NCI-H128 (cell line): ENCODE data around the gene DDT.
"Not testable (repeated sequence)": the region's sequence is repeated elsewhere in the genome, so short reads cannot be mapped to it uniquely, and the experiment has no call there.

Source experiments
- DNase-seq: peaks from one replicate; lab custom pipeline; 2025; ENCODE audit not compliant: unreplicated experiment; lab: John Stamatoyannopoulos, UW

DDT gene

DNA sequence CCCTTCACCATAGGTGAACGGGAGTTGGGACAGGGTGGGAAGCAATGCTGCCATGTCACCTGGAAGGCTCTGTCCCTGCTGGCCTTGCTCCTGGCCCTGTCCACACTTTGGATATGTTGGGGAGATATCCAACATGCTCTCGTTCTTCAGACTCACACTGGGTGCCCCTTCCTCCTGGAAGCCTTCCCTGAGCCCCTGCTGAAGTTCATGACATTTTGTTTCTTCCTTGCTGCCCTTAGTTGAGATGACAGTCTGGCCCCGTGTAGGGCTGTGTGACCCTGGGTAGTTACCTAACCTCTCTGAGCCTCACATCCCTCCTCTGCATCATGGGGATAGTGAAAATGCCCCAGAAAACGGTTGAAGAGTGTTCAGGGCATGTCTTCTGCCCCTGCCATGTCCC, 20.8 kb downstream of the DDT start:
- not testable (repeated sequence) for DNase-seq

- DNase-seq = not testable (repeated sequence)
These were observed 21.3 kb downstream of the DDT start for GRCh38 chr22:23952794-23953405.

DNA sequence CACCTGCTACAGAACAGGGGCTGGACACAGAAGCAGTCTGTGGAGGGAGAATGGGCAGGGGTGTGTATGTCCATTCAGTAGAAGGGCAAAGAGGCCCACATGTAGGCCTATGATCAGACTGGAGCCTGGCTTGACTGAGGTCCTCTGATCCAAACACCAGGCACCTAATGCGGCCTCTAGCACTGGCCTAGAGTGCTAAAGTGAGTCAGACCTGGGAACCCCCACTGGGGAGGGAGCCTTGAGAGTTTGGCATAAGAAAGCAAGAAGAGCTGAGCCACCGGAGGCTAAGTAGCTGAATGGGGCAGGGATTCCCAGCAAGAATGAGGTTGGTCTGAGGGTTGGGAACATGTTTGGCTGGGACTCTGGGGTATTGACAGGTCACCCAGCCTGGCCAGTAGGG, 22.9 kb downstream of the DDT start:
- not testable (repeated sequence) for DNase-seq

DNA sequence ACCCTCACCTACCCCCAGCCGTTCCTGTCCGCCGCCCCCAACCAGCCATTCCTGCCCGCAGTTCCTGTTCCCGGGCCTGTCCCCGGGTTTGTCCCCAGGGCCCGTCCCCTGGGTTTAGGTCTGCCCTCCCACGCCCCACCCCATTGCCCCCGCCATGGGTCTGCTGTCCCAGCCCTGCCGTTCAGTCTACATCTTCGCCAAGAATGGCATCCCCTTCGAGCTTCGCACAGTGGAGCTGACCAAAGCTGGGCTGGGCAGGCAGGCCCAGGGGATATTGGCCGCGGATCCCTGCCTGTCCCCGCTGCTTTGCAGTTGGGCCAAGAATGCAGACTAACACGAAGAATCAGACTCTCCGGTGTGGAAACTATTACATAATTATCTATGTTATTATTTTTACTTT, 24.5 kb downstream of the DDT start:
- DNase-seq = not testable (repeated sequence)

GRCh38 chr22:23947391-23947790, 26.9 kb downstream of the DDT start:
- DNase-seq = not testable (repeated sequence)

GRCh38 chr22:23940166-23940565, 34.1 kb downstream of the DDT start:
- not testable (repeated sequence) for DNase-seq

- no peak for DNase-seq
These were observed 35.3 kb downstream of the DDT start for GRCh38 chr22:23939017-23939357.

DNA sequence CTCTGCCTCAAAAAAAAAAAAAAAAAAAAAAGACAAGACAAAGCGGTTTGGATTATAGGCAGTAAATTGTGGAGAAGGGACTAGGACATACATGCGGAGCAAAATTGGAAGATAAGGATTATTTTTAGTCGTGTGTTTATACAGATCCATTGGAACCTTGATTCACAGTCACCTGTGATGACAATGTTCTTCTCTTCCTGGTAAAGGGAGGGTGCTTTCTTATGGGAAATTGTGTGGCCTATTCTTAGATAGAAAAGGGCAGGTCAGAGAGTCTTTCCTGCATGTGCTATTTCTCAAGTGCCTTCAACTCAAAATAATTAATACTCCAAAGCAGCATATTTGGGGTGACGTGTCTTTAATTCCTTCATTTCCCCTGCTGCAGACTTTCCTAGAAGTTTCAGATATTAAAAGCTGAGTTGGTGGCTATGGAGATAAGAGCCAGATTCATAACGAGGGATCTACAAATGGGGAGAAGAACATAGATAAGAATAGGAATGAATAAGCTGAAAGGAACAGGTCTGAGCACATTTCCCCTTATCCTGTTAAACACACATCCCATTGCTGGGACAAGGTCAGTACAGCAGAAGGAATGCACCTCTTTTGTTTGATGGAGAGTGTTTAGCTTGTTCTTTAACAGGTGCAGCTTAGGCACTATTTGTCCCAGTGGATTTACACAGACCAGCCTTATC, 35.8 kb downstream of the DDT start:
- no peak for DNase-seq

DNA sequence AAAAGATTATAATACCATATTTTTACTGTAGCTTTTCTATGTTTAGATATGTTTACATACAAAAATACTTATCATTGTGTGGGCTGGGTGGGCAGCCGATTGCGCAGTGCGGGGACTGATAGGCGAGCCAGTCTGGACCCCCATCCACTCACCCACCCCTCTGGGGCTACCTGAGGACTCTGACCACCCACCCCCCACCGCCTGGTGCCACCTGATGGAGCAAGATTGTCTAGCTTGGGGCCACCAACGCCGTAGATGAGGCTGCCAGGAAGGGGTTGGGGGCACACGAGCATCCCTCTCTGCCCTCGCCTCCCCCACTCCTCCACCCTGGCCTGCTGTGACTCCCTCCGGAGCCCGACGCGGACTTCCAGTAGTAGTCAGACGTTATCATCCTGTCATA, 47.7 kb downstream of the DDT start:
- DNase-seq = no peak

GRCh38 chr22:23925020-23925606, 49.1 kb downstream of the DDT start:
- DNase-seq = no peak

DNA sequence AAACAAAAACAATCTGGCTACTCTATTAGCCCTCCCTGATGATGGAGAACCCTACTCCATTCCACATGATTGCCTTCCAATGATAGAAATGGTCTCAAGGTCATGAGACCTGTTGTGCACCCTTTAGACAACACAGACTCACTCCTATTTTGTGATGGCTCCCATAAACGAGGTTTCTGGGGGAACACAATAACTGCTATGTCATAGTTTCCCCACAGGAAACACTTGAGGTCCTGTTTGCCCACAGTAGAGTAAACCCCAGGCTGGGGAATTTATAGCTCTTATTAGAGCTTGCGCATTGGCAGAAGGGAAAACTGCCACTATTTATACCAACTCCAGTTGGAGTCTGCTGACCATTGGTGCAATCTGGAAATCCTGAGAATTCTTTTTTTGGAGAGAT, 51.3 kb downstream of the DDT start:
- no peak for DNase-seq

- not testable (repeated sequence) for DNase-seq
These were observed 52.5 kb downstream of the DDT start for GRCh38 chr22:23921586-23922201.
